MM.1S (cell line): Measurements from ENCODE around the gene DNAJC5.

Experiments
- DNase-seq: peaks from one replicate; pipeline ENCODE4 v3.0.0-alpha.2; 2015
- H2AFZ ChIP-seq: fragments of 300-600 bp; sonication (generic); 2 replicates; pipeline ENCODE4 v1.6.0; 2016; ENCODE audit warnings: antibody characterized with exemption, low read length
- H3F3A ChIP-seq: fragments of 300-600 bp; sonication (generic); 2 replicates; pipeline ENCODE4 v1.6.1; 2016; ENCODE audit warnings: mild to moderate bottlenecking, antibody characterized with exemption, low read length, moderate library complexity, mixed read lengths; ENCODE audit not compliant: insufficient read depth
- H3K27ac ChIP-seq: fragments of 300-600 bp; sonication (generic); 2 replicates; pipeline ENCODE4 v1.5.1; 2016; ENCODE audit warnings: mild to moderate bottlenecking, low read length
- H3K27me3 ChIP-seq: fragments of 300-600 bp; sonication (generic); replicated peaks from 2 replicates; pipeline ENCODE4 v1.6.0; 2016; ENCODE audit warnings: low read length; ENCODE audit not compliant: insufficient read depth
- H3K36me3 ChIP-seq: fragments of 300-600 bp; sonication (generic); replicated peaks from 2 replicates; pipeline ENCODE4 v1.6.1; 2016; ENCODE audit warnings: mild to moderate bottlenecking, low read length, mixed read lengths; ENCODE audit not compliant: insufficient read depth
- H3K4me1 ChIP-seq: fragments of 300-600 bp; sonication (generic); 2 replicates; pipeline ENCODE4 v1.6.1; 2016; ENCODE audit warnings: low read length, mixed read lengths
- H3K4me2 ChIP-seq: fragments of 300-600 bp; sonication (generic); 2 replicates; pipeline ENCODE4 v1.6.0; 2016; ENCODE audit warnings: low read depth, low read length
- H3K4me3 ChIP-seq: fragments of 300-600 bp; sonication (generic); 2 replicates; pipeline ENCODE4 v1.5.1; 2016; ENCODE audit warnings: low read length, mixed read lengths
- H3K79me2 ChIP-seq: fragments of 300-600 bp; sonication (generic); 2 replicates; pipeline ENCODE4 v1.6.1; 2016; ENCODE audit warnings: mixed run types, low read length, mixed read lengths
- H3K9ac ChIP-seq: fragments of 300-600 bp; sonication (generic); 2 replicates; pipeline ENCODE4 v1.6.1; 2016; ENCODE audit warnings: low read length, mixed read lengths
- H3K9me2 ChIP-seq: fragments of 300-600 bp; sonication (generic); replicated peaks from 2 replicates; pipeline ENCODE4 v1.6.1; 2016; ENCODE audit warnings: mild to moderate bottlenecking, low read length, mixed read lengths; ENCODE audit not compliant: insufficient read depth
- H3K9me3 ChIP-seq: fragments of 300-600 bp; sonication (generic); replicated peaks from 2 replicates; pipeline ENCODE4 v1.6.1; 2016; ENCODE audit warnings: mild to moderate bottlenecking, low read length, mixed read lengths; ENCODE audit not compliant: insufficient read depth
- H4K20me1 ChIP-seq: fragments of 300-600 bp; sonication (generic); 2 replicates; pipeline ENCODE4 v1.6.1; 2016; ENCODE audit warnings: mild to moderate bottlenecking, low read length, moderate library complexity, mixed read lengths; ENCODE audit not compliant: insufficient read depth
- CTCF ChIP-seq: fragments of 300-600 bp; sonication (generic); IDR thresholded peaks from 2 replicates; pipeline ENCODE4 v1.5.1; 2016; ENCODE audit warnings: antibody characterized with exemption, low read length, mixed read lengths
- EZH2 ChIP-seq: fragments of 300-600 bp; sonication (generic); optimal IDR thresholded peaks from 2 replicates; pipeline ENCODE3; 2017; ENCODE audit warnings: low read depth, mild to moderate bottlenecking, antibody characterized with exemption, low read length, mixed read lengths
- EZH2phosphoT487 ChIP-seq: fragments of 300-600 bp; sonication (generic); IDR thresholded peaks from 2 replicates; pipeline ENCODE4 v1.6.1; 2018; ENCODE audit warnings: antibody characterized with exemption, low read length

DNAJC5 gene

GRCh38 chr20:63982937-63983336 lies 88.0 kb downstream of the DNAJC5 start:
- Histone ChIP-seq H3K27me3 (no peaks in the 10 kb centered on the region), H2AFZ (no peak overlapping the region), H4K20me1 (no peaks in the 10 kb centered on the region), H3K9me3 (no peaks in the 10 kb centered on the region), H3K4me1 (peaks cover 10% of the 10 kb centered on the region), H3F3A (peaks cover 17% of the 10 kb centered on the region), H3K9me2 (no peaks in the 10 kb centered on the region), H3K79me2 (peaks cover 34% of the 10 kb centered on the region), H3K9ac (no peak overlapping the region), H3K4me2 (no peak overlapping the region), H3K4me3 (no peak overlapping the region), H3K27ac (no peak overlapping the region), H3K36me3 (0 out of 2 replicates have a peak, but pooled peaks cover 5% of the 10 kb centered on the region)
- TF ChIP-seq CTCF (no peak), EZH2 (no peak), EZH2phosphoT487 (no peak)
- DNase-seq, result no peak
